Measurements from ENCODE around the gene SHISAL2A.

DNA sequence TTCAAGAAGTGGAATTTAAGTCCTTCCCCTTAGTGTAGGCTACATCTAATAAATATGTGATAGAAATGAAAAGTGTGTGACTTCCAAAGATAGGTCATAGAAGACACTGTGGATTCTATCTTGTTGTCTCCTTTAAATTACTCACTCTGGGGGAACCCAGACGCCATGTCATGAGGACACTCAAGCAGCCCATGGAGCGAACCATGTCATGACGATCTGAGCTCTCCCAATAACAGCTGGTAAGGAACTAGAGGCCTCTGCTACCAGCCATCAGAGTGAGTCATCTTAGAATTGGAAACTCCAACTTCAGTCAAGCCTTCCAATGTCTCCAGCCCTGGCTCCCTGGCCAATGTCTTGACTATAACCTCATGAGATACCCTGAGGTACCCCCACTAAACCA is 58.9 kb downstream of the SHISAL2A start:
- TF ChIP-seq, protein P1, sequence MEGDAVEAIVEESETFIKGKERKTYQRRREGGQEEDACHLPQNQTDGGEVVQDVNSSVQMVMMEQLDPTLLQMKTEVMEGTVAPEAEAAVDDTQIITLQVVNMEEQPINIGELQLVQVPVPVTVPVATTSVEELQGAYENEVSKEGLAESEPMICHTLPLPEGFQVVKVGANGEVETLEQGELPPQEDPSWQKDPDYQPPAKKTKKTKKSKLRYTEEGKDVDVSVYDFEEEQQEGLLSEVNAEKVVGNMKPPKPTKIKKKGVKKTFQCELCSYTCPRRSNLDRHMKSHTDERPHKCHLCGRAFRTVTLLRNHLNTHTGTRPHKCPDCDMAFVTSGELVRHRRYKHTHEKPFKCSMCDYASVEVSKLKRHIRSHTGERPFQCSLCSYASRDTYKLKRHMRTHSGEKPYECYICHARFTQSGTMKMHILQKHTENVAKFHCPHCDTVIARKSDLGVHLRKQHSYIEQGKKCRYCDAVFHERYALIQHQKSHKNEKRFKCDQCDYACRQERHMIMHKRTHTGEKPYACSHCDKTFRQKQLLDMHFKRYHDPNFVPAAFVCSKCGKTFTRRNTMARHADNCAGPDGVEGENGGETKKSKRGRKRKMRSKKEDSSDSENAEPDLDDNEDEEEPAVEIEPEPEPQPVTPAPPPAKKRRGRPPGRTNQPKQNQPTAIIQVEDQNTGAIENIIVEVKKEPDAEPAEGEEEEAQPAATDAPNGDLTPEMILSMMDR (IDR thresholded peaks at IDR 0.05; ENCODE audit: insufficient read depth, low read depth, low read length): no peak
- TF ChIP-seq EZH2 (IDR thresholded peaks at IDR 0.05; ENCODE audit: insufficient read depth, low read length): no peak

Measured in astrocyte (in vitro differentiated cells and primary cell).